SIG-M5 treated with dmso at 0.1 percent for 504 hours (cell line): ENCODE data around the gene ABLIM3.
A peak's percentile ranks its signal among the peaks of the same experiment; 100 is the strongest.

Experiments used
- DNase-seq: peaks from one replicate; lab custom pipeline; 2025; ENCODE audit not compliant: unreplicated experiment; lab: John Stamatoyannopoulos, UW

The ABLIM3 gene

DNA sequence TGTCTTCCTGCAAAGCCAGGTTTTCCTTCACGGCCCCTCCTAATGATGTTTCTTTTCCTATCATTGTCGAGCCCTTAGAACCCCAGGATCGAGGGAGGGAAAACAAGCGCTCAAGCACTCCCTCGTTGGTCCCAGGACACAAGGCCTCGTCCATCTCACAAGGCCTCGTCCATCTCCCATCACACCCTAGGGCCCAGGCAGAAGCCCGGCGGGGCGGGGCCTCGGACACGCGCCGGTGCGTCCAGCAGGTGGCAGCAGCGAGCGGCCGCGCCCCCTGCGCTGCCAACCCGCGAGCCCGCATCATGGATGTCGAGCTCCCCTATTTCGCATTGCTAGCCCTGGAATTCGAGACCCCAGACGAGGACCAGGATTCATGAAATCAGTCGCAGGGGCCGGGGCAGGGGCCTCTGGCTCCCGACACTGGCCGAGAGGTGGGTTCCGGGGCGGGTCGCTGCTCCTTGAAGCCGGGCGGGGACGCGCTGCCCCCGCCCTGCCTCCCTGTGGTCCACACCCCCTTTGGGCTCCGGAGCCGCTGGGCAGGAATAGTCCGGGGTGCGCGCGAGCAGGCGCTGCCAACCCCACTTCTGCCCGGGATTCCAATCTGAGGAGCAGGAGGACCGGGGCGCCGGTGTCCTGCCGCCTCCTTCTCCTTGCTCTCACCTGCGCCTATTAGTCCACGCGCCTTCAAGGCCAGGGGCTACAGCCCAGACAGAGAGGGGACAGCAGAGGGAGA, at the start of gene ABLIM3:
Gene ABLIM3 (plus strand): TSS at position 270 of the 733 bp plus-strand sequence. CDS start 603 bp downstream, outside the sequence.
- DNase-seq: peak; percentile 55

DNA sequence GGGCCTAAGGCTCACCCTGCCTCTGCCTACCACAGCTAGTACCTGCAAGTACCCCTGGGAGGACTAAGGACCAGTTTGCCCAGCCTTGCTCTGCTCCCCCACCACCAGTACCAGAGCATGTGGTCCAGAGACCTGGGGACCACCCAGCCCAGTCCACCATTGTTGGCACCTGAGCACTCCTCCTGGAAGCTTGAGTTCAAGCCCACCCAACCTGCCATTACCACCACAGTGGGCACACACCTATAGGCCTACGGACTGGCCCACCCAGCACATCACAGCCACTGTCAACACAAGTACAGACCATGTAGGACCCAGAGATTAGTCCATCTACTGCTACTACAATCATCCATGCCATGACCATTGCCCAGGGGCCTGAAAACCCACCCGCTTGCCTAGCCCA, 47.7 kb upstream of the ABLIM3 start:
- DNase-seq: no peak

DNA sequence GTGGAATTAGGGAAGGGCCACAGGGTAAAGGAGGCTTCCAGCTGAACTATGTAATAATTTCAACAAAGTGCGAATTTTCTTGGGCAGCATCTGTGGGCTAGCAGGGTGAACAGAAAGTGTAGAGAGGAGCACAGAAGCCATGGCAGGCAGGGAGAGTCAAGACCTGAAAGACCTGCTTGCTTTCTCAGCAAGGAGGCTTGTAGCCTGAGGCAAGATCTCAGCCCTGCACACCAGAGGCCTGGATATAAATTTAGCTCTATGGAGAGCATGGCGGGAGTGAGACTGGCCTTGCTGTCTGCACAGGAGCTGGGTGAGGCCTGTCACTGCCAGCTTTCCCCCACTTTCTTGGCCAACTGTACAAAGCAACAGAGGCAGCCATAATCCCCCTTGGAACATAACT, 46.3 kb upstream of the ABLIM3 start:
- DNase-seq: peak; percentile 23

DNA sequence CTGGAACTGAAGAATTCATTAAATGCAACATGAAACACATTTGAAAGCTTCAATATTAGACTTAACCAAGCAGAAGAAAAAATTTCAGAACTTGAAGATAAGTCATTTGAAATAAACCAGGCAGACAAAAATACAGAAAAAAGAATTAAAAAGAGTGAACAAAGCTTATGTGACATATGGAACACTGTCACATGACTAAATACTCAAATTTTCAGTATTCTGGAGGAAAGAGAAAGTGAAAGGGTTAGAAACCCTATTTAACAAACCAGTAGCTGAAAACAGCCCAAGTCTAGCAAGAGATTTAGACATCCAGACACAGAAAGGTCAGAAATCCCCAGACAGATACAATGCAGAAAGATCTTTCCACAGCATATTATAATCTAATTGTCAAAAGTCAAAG, 41.4 kb upstream of the ABLIM3 start:
- DNase-seq: no peak

DNA sequence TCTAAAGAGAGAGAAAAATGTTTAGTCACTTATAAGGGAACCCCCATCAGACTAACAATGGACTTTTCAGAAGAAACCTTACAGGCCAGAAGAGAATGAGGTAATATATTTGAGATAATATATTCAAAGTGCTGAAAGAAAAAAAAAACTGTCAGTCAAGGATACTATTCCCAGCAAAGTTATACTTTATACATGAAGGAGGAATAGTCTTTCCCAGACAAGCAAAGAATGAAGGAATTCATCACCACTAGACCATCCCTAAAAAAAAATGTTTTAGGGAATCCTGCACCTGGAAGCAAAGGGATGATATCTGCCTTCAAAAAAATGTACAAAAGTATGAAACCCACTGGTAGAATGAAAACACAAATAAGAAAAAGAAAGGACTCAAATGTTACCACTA, 41.0 kb upstream of the ABLIM3 start:
- no peak for DNase-seq

DNA sequence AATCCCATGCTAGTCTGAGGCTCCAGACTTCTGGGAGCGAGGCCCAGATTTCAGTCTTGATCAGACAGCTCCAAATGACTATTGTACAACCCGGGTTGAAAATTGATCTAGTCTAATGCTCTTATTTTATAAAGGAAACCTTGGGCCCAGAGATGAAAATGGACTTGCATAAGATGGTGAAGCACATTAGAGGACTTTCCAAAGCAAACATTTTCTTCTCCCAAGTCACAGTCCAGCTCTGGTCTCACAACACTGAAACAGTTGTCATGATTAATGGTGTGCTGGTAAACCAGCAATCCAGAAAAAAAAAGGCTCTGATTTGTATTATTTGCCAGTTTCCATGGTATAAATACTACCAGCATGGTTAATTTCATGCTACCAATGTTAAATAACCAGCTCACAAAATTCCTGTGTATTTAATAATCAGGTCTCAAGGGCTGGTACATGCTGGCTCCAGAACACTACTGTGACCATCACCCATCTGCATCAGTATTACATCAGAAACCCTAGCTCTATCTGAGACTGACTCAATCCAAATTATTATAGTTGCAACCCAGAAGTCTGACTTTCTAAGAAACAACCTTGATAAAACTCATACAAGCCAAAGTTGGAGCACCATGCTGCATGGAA, 32.5 kb upstream of the ABLIM3 start:
- no peak for DNase-seq

DNA sequence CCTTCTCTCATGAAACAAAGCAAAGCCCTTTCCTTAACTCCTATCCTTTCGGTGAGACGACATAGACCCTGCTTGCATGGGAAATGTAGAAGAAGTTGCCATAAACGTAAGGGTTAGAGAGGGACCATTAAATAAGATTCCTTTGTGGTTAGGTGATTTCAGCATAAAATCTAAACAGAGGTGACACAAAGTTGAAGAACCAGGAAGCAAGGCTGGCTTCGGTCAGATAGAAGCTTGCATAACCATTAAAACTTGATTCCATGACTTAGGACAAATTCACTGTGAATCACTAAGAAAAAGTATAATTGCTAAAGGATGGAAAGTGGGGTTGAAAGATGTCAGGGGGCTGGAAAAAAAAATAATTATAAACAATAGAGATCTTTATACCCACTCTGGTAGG, 30.9 kb upstream of the ABLIM3 start:
- DNase-seq: no peak

DNA sequence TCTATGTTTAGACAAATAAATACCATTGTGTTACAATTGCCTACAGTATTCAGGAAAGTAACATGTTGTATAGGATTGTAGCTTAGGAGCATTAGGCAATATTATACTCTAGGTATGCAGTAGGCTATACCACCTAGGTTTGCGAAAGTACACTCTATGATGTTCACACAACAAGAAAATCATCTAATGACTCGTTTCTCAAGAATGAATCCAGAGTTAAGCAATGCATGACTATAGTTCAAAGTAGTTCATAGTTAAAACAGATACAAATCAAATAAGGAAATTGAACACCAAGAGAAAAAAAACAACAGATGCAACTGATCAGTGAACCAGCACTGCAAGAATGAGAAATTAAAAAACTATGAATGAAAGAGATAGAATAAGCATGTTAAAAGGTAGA, 27.6 kb upstream of the ABLIM3 start:
- no peak for DNase-seq

DNA sequence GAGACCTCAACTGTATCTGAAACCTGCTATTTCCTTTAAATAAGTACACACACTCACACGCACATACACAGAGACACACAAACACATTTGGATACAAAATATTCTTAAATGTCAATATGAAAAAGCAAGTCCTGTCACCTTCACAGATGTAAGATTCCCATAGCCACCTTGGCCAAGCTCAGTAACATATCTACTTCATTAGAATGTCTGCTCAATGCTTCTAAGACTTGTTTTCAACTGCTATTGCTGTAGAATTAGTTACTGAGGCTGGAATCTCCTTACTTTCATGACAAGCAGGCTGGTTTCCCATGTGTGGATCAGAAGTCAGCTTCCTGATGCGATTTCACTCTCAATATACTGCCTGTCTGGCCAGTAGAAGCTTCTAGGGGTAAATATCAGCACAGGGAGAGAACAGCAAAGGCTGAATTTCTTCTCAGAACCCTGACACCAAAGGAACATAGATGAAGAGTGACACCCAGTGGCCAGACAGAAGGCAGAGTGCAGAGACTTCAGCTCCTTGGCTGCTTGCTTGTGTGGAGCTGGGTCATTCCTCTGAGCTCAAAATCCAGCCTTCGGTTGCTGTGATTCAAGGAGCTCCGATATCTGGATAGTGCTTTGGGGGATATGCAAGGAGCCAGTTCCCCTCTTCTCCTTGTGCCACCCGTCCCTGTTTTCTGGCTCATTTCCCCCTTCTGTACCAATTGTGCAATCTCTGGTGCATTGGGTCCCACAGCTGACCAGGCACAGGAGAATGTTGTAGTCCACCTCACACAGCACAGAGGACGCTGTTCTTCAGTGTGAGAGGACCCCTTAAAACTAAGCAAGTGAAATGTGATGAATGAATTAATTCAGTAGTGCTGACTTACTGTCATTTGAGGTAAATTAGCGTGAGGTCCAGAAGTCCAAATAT, 26.6 kb upstream of the ABLIM3 start:
- DNase-seq: peak; percentile 66

DNA sequence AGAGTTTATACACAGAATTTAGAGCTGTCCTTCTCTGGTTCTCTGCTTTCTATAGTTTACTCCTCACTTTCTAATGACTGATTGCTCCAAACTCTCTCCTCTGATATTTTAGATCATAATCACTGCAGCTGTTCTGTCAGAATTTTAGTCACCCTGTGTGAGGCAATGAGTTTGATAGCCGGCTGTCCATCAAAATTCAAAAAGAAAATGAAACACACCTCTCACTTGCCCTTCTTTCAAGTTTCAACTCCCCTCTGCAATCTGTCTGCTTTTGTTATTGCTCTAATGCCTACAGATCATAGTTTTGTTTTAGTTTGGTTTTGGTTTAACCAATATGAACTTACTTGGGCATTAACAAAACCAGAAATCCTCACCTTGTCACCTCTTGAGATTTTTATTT, 23.3 kb upstream of the ABLIM3 start:
- no peak for DNase-seq

DNA sequence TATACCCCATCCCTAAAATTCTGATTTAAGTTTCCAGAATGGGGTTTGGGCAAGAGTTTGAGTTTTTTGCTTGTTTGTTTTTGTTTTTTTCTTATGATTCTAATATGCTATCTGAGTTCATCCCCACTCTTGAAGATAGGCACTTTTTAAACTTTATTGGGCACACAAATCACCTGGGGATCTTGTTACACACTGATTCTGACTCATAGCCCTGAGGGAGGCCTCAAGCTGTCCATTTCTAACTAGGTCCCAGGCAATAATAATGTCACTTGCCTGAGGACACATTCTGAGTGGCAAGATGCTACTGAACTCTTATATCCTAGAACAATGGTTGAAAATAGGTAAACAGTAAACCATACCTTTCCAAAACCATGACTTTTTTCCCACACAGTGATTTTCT, 22.8 kb upstream of the ABLIM3 start:
- DNase-seq: no peak

DNA sequence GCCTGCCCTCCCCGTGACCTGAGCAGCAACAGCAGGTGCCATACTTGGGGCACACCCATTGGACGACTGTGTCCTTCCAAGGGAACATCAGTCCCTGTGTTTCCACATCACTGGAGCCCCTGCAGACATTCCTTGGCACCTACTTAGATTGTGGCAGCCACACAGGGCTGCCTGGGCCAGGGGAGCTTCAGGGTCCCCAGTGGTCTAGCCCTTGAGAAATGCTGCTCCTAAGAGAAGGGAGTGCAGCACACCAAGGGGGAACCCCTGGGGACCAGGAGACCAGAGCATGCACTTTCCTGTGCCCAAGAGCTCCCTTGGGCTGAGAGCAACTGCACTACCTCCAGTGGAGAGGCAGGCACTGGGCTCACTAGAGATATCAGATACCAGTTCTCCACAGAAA, 20.1 kb upstream of the ABLIM3 start:
- DNase-seq: no peak

DNA sequence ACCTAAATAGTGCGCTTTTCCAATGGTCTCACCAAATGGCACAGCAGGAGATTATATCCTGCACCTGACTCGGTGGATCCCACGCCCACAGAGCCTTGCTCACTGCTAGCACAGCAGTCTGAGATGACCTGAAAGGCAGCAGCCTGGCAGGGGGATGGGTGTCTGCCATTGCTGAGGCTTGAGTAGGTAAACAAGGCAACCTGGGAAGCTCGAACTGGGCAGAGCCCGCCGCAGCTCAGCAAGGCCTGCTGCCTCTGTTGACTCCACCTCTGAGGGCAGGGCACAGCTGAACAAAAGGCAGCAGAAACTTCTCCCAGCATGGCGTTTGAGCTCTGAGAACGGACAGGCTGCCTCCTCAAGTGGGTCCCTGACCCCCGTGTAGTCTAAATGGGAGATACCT, 18.1 kb upstream of the ABLIM3 start:
- no peak for DNase-seq

DNA sequence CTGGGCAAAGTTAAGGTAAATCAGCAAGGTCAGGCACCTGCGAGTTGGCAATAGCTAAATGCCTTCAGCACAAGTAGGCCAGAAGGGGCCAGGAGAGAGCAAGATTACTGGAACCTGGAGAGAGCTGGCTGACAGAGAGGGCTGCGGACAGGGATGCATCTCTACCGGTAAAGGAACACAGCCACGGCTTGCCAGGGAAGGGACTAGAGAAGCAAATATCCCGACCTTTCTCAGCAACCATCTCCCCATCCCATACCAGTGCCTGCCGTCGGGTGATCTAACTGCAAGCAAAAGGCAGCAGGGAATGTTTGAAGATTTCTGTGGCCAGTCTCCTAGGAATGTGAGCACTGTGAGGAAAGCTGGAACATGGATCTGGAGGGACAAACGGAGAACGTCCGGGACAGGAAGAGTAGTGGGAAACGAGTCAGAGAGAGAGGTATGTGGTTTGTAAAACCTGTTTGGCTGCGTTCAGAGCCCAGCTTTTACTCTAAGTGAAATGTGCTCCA, 15.9 kb upstream of the ABLIM3 start:
- DNase-seq: peak; percentile 31

DNA sequence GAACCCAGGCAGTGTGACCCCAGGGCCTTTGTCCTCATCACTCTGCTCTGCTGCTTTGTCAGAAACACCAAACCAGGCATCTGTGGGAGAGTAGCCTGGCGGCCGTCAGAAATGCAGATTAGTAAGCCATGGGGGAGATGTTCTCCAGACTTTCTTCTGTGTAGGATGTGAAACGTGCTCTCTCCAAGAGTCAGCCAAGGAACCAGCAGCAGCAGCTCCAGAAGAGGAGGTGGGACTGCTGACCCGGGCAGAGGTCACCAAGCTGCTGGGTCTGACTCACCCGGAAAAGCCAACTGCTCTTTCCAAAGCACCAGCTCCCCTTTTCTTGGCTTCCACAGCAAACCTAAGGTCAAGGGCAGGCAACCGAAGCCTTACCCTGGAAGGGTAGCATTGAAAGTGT, 14.4 kb upstream of the ABLIM3 start:
- DNase-seq: no peak

DNA sequence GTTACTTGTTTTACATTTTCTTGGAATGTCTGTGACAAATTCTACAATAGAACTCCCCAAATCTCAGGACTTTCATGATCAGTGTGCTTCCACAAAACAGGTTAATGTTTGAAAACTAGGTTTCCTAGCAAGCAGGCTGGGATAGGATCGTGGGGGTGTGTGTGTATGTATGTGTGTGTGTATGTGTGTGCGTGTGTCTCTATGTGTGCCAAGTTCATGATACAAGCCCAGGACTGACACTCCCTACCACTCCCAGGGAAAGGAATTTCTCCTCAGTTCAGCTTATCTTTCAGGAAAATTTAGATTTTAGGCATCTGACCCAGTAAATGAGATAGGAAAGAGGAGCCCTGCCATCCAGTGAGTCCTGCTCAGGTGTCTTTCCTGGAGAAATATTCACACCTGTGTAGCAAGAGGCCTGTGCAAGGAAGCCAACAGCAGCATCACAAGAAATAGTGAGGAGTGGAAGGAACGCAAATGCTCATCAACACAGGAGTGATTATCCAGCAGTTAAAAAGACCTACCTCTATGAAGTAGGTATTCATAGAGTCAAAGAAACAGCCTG, 13.8 kb upstream of the ABLIM3 start:
- DNase-seq: no peak

DNA sequence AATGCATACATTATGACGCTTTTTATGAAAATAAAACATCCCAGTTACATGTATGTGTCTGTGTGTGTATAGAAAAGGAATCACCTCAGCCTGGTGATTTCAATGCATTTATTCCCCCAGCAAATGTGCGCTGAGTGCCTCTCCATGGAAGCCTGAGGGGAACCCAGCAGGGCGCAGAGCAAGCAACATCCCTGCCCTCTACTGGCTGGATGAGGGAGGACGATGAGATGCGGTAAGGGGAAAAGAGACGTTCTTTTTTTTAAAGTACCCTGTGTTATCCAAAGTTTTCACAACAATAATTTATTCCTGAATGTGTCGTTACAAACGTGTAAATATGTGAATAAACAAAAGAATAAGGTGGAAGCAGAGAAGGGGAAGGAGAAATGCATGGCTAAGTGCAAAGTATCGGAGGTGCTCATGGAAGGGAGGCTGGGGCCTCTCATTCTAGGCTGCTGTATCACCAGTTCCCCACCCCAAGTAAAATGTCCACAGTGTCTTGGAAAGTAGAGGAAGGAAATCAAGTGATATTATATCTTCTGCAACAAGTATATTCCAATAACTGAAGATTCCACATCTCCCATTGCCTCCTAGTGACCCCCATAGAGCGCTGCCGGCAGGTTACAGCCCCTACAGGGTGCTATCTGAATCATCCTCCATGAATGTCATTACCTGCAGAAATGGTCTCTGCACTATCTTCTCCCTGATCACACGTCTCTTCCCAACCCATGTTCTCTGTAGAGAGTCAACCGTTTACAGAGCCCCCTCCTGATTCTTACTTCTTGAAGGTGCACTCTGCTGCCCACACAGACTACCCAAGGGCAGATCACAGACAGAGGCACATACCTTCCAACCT, 13.0 kb upstream of the ABLIM3 start:
- peak; percentile 35 for DNase-seq

DNA sequence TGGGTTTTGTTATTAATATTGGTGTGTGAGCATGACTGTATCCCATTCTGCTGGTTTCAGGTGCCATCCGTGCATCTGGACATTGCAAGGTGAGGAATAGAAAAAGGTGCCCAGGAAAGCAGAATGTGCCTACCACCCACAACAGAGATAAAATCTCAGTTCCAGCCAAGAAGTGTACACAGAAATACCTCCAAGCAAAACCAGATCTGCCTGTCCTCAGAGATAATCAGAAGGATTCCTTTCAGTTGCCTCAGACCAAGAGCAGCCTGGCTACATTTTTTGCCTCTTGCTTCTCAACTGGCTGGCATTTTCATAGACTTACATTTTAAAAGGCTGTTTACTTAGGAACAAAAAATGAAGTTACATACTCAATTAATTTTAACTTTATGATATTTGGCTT, 12.1 kb upstream of the ABLIM3 start:
- DNase-seq: peak; percentile 59

DNA sequence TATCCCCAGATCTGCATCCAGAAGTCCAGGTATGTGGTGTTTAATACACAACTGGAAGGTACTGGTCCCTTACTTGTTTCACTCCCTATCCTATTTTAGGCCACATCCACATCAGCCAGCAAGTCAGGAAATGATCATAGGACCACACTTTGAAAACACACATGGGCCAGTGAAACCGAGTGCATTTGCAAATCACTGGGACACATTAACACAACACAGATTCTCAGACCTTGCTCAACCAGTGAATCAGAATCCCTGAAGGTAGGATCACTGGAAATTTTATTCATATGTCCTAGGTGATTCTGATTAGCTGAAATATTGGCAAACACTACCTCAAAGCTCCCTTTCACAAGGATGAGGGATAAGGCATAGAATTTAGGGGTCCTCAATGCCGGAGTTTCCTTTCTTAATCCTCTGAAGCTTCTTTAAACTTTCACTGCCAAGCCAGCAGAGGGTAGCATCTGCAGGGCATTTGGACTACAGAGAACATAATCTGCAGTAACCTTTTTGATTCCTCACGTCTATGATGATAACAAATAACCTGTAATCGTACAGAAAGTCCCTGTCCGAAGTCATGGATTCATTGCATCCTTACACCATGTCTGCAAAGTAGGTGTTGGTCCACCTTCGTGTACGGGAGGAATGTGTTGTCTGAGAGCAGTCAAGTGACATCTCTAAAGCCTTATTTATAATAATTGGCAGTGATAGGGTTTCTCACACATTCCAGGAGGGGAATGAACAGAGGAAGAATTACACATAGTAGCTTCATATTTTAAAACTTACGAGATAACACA, 11.0 kb upstream of the ABLIM3 start:
- no peak for DNase-seq

DNA sequence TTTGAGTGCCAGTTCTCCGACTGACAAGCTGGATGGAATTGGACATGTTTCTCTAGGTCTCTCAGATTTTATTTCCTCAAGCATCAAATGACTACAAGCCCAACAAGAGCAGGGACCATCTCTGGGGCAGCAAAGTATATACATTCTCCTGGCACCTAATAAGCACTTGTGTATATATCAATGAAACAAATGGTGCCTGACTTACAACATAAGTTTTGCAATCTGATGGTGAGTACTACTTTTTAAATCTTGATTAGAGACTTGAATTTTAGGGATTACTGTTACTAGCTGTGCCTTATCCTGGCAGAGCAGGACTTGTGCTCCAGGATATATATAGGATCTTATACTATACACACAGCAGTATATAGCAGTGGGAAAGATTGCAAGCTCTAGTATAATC, 8.8 kb upstream of the ABLIM3 start:
- no peak for DNase-seq
